Suppressor macrophage treated with lipopolysaccharide for 4 hours (primary cell): Measurements from ENCODE around the gene HSD11B1.

ENCODE experiments used
- DNase-seq: peaks from one replicate; pipeline ENCODE4 v3.0.0-alpha.2; 2020

The HSD11B1 gene

DNA sequence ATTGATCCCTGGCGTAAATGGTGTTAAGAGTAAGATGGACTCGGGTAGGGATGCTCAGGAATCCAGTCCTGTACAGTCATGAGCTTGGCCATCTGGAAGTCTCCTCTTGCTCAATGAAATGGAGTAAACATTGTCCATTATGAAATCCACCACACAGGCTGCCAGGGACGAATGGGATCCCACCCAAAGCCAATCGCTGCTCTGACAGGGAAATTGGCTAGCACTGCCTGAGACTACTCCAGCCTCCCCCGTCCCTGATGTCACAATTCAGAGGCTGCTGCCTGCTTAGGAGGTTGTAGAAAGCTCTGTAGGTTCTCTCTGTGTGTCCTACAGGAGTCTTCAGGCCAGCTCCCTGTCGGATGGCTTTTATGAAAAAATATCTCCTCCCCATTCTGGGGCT is at the start of gene HSD11B1:
Gene HSD11B1, plus strand, starts transcription at position 263 of the 400 bp plus-strand sequence. Its CDS starts 97 bp downstream, at position 360.
- DNase-seq = peak; percentile 82

DNA sequence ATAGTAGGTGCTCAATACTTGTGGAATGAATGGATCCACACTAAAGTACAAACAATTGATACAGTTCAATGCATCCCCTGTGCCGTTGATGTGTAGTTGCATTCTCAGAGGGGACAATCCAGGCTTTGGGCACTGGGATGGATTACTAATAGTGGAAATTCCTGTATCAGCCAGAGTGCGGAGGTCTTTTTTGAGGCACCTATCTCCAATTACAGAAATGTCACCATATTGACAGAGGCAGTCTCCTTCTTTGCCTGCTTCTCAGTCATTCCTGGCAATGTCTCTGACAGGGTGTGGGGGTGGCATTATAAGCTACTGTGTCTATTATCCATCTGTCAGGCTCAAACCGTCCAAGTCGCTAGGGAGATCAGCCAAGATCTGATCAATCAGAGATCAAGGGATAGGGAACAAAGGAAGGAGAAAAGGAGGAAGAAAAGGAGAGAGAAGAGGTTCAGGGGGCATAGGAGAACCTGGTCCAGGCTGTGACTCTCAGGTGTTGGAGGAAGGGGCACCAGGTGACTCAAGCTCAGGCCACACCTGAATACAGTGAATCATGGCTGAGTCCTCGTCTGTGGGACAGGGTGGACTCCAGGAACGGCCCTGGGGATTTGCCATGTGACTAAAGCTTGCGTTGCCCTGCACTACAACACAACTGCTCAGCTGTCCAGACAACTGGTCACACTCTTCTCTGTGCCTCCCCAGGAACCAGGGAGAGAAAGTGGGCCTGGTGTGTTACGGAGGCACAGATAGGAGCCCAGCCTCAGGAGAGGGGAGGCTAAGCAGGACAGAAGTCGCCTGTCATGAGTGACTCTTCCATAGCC is 49.0 kb upstream of the HSD11B1 start:
- DNase-seq = no peak

DNA sequence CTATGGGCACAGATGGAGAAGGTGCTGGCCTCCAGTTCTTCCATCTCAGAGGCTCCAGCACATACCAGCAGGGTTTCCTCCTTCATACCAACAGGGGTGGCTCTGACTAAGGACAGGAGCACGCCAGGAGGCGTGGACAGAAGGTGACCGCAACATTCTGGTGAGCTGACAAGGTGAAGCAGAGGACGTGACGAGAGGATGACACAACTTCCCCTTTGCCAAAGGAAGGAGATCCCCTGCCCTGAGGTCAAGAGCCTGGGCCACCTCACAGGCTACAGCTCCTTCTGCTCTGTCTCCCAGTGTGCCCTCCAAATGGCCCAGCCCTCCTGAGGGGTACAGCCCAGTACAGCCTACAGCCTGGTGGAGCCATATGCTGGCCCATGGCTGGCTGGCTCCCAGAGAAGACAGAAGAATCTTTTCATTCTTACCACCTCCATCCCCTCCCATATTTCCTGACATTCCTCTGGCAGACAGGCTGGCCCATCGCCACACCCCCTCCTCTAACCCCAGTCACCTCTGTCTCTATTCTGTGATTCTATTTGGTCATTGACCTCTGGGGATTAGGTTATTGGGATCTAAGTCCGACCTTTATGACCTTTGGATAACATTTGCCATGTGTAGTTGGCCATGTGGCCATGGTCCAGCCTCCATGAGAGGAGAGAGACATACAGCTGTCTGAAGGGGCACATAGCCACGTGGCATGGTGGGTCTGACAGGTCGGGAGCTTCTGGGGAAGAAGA is 47.3 kb upstream of the HSD11B1 start:
- DNase-seq = peak; percentile 81

DNA sequence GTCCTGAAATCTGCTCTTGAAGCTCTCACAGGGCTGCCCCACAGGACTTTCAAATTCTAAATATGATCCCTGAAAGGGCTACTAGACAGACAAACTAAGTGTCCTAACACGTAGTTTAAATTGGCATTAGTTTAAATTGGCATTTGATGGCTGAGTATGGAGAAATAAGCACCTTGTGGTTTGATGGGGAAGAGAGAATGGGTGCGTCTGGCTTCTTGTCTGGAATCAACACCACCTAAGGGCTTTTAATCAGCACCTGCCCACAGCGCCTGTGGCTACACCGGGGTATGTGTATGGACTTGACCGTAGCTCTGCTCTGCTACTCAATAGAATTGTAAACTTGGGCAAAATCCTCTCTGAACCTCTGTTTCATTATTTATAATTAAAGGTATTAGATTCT is 46.7 kb upstream of the HSD11B1 start:
- no peak for DNase-seq

DNA sequence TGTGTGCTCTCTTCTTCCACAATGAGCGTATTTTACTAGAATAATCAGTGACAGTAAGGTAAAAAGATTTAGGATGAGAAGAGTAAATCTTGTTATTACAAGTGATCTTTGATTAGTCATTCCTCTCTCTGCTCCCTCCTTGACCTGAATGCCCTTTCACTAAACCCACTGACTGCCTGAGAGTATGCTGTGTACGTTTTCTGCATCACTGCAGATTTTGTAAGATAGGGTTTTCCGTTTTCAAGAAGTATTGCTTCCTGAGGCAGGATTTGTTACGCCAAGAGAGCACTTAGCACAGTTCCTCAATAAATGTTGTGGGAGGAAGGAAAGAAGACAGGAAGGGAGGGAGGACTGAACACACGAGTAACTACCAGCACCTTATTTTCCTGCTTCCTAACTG is 44.7 kb upstream of the HSD11B1 start:
- DNase-seq = peak; percentile 93

DNA sequence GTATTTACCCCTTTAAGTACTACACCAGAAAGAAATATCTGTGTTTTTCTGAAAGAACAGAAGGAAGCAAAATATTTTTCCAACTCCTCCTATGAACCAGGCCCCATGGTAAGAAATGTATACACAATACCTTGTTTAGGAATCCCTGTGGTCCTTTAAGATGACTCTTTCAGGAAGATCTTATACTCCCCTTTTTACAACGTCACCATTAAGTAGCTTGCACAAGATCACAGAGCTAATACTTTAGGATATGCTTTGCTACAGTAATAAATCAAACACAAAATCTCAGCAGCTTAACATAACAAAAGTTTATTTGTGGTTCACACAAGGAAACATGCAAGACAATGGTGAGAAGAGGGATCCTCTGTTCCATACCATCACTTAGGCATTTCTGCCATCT is 43.6 kb upstream of the HSD11B1 start:
- no peak for DNase-seq

DNA sequence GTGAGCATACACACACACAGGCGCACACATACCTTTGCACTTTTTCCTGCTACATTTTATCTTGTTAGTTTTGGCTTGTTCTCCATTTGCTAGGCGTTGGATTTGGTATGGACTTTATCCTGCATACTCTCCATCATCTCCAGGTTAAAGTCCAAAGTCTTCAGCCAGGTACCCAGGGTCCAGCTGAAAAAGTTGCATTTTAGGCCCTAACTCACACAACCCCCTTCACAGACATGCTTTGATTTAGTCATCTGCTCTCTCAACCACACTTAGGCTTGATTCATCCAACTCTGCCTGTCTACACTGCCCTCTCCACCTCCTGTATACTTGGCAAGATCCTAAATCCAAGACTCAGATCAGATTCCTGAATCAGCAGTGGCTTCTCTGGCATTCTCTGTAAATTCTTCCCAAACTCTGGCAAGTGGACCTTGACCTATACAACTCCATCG is 41.7 kb upstream of the HSD11B1 start:
- DNase-seq = no peak

DNA sequence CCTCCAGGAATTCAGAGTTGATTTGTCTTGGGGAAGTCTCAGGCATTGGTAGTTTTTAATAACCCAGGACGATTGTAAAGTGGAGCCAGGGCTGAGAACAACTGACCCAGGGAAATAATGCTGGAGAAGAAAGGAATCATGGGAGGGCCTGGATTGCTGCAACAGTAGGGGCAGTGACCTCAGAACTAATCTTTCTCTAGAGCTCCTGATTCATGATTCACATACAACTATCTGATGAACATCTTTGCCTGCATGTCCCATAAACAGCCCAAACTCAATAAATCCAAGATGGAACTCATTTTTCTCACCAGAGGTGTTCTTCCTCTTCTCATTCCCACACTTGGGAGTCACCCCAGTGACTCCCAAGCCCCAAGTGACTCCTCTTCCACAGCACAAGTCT is 37.5 kb upstream of the HSD11B1 start:
- no peak for DNase-seq

DNA sequence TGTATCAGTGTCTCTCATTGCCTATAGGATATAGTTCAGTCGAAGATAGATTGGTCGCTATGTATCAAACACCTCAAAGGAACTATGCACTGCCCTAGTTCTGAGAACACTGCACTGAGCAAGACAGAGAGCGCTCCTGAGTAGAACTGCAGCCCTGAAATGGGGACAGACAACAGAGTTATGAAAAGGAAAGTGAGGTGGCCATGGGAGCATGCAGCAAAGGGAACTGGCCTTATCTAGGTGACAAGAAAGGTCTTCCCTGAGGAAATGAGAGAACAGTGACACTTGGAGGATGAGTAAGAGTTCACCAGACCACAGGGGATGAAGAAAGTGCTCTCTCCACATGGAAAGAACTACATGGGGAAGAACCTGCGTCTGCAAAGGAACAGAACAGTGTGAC is 36.9 kb upstream of the HSD11B1 start:
- DNase-seq = peak; percentile 78

DNA sequence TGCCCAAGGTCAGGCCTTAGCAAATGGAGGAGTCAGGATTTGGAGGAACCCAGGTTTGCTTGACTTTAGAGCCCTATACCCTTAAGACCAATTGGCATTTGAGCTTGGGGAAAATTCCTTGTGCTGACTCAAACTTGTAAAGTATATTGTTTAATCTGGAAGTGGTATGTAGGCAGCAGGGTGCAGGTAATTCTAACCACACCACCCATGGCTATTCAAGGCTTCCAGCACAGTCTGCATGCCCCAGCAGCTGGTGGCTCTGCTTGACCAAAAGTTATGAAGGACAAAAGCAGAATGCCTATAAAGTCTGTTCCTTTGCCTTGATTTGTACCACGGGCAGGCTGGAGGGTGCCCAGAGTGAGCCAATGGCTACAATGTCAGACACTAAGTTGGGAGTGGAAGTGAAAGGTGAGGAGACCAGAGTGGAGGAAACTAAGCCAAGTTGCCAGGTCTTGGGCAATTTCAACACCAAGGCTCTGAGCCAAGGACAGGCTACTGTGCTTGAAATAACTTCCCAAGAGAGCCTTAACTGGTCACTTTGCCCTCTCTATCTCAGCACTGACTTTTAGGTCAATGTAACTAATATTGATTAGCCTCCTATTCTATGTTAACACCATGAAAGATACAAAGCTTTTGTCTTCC is 34.1 kb upstream of the HSD11B1 start:
- no peak for DNase-seq

DNA sequence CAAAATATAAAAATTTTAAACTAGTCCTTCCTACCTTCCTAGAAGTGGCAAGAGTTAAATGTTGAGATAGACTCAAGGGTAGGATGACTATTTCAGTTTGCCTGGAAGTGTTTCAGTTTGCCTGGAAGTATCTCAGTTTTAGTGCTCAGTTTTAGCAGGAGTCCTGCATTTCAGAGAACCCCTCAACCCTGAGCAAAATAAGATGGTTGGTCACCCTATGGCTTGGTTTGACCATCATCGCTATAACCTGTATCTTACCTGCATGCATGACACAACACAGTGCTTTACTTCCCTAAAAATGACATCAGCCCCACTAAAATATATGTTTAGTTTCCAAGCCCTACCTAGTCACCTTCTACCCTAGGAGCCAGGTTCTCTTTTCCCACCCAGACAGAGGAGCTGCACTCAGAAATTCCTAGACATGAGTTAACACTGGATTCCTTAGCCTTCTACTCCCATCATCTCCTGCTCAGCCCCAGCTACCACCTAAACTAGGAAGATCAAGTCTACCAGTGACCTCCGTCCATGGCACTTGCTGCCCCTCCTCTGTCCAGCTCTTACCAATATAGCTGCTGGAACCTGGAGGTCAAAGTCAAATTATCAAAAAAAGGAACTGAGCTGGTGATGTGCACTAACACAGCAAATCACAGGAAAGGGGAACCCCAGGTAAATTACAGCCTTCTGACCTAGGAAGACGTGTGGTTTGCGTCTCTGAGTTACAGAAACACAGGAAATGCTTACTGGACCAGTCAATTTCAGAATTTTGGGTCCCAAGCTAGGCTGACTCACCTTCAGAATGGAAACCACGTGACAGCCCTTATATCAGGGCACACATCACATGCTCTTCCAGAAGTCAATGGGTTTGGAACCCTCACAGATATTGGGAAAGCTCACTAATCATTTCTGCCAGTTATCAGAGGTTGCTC is 31.7 kb upstream of the HSD11B1 start:
- peak; percentile 95 for DNase-seq

DNA sequence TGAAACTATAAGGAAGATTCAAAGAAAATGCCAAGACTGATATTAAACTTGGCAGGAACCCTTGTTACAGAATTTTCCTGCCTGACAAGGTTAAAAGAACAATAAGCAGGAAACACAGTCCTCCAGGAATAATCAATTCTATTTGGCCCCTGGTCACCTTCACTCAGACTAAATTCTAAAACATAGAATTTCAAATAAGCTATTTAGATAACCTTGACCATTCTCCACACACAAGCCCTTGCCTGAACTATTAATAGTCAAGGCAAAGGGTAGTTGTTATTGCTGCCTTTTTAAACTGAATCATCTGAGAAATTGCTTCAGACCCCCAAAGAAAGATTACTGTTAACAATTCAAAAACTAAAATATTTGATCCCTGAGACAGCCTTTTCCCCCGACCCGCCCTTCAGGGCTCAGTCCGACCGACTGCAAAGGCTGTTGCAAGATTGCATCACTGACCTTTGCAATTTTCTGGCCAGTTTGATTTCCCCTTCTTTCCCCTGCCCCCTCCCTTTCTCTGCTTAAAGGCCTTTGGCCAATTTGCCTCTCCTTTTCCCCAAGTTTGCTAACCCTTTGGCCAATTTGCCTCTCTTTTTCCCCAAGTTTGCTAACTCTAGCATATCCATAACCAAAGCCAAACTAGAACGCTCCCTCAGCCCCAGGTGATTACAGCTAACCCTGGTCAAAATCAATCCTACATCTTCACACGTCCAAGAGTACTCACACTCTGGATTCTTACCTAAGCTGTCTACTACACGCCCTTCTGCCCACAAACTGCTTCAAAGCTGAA is 30.8 kb upstream of the HSD11B1 start:
- DNase-seq = peak; percentile 91

DNA sequence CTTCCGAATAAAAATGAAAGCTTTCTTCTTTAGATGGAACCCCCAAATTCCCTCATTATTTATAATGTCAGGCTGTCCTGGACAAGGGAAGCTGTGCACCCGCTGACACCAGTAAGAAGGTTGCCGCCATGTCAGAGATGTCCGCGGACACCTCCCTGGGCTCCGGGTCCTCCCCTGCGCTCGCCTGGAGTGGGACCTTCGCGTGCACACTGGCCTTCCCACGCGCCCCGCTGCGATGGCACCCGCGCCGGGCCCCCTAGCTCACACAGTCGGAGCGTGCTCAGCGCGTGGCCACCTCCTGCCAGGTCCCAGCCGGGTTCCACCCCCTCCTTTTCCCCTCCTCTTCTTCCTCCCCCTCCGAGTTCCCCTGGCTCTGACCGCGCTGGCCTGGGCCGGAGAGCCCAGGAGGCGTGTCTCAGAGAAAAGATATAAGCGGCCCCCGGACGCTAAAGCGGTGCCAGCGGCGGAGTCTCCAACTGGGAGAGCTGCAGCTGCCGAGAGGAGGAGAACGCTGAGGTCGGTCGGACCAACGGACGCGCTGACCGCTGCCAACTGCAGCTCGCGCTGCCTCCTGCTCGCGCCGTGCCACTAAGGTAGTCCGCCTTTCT is 29.6 kb upstream of the HSD11B1 start, which contains the start of gene G0S2:
Gene G0S2, plus strand, starts transcription at position 456 of the 608 bp plus-strand sequence. CDS start 273 bp downstream, outside the sequence.
- DNase-seq = peak; percentile 90

DNA sequence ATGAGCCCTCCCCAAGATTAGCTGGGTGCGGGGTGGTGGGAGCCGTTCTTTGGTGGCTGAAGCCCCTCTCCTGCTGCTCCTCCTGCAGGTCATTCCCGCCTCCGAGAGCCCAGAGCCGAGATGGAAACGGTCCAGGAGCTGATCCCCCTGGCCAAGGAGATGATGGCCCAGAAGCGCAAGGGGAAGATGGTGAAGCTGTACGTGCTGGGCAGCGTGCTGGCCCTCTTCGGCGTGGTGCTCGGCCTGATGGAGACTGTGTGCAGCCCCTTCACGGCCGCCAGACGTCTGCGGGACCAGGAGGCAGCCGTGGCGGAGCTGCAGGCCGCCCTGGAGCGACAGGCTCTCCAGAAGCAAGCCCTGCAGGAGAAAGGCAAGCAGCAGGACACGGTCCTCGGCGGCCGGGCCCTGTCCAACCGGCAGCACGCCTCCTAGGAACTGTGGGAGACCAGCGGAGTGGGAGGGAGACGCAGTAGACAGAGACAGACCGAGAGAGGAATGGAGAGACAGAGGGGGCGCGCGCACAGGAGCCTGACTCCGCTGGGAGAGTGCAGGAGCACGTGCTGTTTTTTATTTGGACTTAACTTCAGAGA is 29.0 kb upstream of the HSD11B1 start:
- DNase-seq = peak; percentile 46

DNA sequence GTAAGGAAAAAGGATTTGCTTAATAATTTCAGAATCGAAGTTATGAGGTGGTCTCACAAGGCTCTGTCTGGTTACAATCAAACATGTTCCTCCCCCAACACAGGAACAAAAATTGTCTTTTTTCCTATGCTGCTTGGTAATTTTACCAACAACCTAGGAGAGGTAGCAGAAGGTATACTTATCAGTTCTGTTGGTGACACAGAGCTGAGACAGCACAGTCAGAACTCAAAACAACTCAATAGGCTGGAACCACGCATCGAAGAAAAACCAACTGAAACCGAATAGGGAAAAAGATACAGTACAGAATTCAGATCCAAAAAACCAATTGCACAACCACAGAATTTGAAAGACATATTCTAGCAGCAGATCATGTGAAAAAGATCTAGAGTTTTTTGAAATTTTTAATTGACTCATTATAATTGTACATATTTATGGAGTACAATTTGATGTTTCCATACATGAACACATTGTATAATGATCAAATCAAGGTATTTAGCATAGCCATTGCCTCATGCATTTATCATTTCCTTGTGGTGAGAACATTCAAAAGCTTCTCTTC is 25.6 kb upstream of the HSD11B1 start:
- no peak for DNase-seq

DNA sequence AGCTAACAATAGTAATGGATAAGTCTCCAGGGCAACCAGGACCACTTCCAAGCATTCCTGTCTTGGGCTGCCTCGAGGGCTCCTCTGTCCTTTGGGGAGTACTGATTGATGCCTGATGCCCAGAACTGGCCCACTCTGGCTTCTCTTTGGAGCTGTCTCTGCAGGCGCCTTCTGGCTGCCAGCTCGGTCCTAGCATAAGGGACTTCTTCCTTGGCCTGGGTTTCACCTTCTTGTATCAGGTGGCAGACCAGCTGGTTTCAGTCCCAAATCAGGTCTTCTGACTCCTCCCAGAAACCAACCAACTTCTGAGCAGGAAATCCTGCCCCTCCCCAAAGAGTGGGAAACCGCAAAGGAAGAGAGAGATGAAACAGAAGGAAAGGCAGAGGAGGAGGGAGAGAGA is 18.8 kb upstream of the HSD11B1 start:
- no peak for DNase-seq

DNA sequence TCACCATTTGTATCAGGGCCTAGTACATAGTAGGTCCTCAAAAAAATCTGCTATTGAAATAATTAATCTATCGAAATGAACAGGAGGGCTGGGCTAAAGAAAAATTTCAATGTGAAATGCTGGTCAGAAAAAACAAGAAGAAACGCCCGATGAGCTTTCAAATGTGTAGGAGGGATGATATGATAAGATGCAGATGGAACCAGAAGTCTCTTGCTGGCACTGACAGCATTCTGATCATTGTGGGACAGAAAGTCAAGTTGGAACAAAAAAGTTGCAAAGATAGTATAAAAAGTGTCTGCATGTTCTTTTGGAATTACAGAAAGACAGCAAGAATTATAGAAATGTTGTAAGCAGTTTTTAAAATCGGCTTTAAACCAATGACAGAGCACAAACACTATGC is 18.3 kb upstream of the HSD11B1 start:
- no peak for DNase-seq

DNA sequence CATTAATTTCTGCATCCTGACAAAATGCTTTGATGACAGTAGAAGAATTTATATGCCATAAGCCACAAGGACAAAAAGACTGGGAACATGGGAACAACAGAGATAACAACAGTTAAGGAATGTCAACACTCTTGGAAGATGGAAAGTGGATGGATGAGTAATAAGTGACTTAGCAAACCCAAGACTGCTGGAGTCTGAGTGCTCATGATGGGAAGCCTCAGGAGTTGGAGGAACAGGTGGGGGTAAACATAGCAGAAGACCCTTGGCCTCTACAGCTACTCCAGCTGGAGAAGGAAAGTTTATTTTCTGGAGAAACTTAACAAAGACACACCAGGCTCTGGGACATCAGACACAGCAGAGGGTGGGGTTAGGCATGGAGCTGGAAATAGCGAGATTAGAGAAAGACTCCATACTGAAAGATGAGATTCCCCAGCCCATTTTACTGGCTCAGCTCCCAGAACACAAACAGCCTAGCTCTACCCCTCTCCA is 15.9 kb upstream of the HSD11B1 start:
- DNase-seq = no peak

DNA sequence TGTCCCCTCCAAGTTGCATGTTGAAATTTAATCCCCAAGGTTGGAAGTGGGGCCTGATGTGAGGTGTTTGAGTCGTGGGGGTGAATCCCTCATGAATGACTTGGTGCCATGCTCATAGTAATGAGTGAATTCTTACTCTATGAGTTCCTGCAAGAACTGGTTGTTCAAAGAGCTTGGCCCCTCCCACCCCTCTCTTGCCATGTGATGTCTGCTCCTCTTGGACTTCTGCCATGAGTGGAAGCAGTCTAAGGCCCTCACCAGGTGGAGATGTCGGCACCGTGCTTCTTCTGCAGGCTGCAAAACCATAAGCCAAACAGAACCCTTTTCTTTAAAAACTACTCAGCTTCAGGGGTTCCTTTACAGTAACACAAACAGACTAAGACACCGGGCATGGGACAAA is 15.2 kb upstream of the HSD11B1 start:
- no peak for DNase-seq

DNA sequence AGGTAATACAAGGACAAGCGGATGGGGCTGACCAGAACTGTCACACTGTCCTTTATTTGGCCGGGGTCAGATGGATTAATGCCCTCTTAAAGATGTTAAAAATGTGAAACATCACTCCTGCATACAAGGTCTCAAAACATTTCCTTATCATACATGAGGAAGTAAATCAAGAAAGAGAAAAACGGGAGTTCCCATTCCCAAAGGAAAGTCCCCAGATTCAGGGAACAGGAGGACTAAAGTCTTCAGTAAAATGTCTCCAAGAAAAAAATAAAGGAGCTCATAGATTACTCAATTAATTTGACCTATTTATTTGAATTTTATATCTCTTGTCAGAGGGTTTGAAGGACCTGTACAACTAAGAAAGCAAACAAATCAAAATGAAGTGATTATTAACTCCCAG is 13.4 kb upstream of the HSD11B1 start:
- DNase-seq = no peak
